ENCODE results near the gene ATP6V0E2.
"Not testable (repeated sequence)": the region's sequence is repeated elsewhere in the genome, so short reads cannot be mapped to it uniquely, and the experiment has no call there.

The ATP6V0E2 gene

DNA sequence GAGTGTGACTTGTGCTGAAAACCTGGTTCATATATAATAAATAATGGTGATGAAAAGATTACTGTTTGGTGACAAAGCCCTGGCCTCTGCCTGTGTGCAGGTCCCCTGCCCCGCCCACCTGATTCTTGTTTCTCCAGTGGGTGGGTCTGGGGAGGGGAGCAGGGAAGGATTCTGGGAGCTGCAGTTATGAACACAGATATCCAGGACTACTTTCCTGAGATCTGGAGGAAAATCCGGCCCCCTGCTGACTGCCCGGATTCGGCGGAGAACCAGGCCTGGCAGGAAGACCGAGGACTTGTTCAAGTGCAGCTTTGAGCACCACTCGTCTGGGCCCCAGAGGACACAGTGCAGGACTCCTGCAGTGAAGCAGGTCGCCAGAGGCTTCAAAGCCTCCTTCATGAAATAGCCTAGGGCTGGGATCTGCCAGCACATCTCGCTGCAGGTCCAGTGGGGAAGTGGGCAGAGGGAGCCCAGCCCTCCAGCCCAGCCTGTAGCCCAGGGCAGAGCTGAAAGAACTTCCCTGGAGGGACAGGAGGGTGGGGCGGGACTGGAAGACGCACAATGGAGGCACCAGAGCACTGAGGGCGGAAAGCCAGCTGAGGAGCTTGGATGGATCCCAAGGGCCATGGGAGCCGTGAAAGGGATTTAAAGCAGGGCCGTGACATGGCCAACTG is 7.0 kb downstream of the ATP6V0E2 start:
- DNase-seq: no peak

DNA sequence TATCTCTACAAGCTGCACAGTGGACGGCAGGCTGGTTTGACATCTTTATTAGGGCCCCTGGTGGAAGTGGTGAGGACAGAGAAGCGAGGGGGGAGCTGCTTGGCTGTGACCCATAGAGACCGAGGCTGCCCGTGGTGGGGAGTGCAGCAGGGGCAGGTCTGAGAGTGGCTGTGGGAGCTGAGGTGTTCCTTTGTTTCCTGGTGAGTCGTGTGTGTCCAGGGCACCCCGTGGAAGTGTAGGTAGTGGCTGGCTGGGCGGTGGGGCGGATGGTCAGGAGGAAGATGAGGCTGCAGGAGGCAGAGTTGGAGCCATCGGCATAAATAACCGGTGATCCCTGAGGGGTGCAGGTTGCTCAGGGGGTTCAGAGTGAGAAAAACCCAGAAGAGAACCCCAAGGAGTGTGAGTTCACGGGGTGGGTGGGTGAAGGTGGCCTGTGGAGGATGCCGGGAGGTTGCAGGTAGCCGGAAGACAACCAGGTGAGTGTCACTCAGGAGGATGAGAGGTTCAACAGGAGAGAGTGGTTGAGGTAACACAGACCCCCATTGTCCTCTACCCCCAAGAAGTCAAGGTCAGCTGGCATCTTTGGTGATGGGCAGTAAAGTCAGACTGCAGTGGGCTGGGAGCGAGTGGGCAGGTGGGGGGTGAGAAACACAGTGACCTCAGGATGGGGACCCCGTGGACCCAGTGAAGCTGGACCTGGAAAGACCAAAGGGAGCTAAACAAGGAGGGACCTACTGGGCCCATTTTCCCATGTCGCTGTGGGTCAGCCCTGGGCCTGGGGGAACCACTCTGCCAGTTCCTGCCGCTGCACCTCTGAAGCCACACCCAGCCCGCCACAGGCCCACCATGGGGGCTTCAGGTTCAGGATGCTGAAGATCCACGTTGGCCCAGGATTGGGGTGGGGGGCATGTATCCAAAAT is 7.8 kb downstream of the ATP6V0E2 start:
- no peak for DNase-seq

GRCh38 chr7:149882248-149883047 is 8.7 kb downstream of the ATP6V0E2 start:
- DNase-seq: no peak

DNA sequence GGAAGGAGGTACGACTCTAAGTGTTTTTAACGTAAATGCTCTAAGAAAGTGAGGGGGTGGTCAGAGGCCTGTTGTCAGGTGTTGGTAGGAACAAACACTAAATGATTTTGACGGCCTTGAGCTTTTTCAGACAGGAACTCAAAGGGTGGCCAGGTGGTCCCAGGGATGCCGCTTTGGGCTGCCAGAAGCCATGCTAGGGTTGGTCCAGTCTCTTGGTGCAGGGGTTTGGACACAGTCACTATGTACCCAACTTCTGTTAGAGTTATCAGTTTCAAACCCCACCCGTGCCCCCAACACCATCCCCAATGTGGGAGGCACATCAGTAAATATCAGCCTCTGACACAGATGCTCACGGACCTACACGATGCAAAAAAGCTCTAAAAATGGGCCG is 9.3 kb downstream of the ATP6V0E2 start:
- no peak for DNase-seq

DNA sequence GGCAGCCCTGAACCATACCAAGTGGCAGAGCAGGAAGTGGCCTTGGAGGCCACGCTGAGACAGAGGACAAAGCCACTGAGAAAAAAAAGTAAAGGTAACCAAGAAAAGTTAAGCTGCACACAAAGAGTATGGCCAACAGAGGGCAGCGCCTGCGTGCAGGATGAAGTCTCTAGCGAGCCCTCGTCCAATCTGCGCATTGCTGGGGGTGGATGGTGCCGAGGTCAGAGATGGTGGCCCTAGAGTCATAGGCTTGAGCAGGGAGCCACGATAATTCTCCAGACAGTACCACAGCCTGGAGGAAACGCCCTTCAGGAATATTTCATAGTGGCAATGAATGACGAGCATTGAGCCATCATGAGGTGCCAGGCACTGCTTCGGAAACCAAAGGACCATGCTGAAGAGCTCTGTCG is 9.7 kb downstream of the ATP6V0E2 start:
- DNase-seq: peak; percentile 34

DNA sequence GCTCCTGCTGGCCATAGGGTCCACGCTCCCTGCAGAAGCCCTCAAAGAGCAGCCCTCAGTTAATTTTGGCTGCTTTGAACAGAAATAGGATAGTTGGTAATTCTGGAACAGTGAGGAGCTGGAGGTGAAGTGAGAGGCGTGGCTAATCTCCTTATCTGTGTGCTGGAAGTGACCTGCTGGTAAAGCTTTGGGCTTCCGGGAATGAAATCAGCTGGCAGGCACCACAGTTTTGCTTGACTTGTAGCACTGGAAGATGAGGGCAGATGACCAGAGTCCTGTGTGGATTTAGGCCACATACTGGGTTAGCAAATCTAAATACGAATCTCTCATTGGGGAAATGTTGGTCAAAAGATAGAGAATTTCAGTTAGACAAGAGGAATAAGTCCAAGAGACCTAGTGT is 10.2 kb downstream of the ATP6V0E2 start:
- no peak for DNase-seq

DNA sequence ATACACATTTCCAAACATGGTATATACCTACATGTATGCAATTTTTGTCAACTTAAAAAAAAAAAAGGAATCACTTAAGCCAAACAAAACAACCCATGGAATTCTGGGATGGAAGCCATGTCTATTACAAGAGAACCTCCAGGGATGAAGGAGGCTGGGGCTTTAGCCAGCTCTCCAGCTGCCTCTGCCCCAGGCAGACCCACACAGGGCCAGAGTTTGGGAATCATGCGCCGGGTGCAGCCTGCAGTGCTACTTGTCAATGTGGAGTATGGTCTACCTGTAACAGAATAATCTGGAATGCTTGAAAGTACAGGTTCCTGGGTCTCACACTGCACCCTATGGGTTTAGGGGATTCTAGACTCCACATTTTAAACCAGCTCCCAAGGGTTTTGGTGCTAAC is 10.8 kb downstream of the ATP6V0E2 start:
- no peak for DNase-seq

DNA sequence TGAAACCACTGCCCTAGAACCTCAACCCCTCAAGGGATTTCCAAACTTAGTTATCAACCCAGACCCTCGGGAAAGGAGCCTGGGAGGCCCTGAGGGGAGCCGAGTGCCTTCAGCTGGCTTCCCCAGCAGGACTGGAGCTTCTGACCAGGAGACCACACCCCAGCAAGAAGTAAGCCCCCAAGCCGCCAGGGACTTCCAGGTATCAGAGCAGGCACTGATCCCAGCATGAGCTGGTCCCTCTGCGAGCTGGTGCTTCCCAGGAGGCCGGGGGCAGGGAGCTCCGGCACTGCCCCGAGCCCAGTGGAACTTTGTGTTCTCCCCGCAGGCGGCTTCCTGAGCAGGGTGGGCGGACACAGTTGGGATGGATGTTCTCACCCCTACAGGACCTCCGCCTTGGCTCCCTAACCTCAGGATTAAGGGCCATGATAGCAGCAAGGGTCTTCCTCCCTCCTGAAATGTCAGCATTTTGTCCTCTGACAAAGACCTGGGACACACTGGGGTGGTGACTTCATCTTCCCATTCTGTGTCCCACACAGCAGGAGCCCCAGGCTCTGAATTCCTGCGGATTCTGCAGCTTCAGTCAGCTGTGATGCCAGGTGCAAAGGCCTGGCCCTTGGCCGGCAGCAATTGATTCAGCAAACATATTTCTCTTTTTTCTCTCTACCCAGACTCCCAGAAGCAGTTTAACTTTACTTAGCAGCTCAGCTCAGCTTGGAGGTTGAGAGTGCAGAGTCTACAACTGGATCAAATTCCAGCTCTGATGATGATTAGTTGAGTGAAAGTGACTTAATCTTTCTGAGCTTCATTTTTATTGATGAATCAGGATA is 11.6 kb downstream of the ATP6V0E2 start:
- DNase-seq: no peak

- DNase-seq: no peak
Measured at GRCh38 chr7:149886018-149886415, 12.2 kb downstream of the ATP6V0E2 start.

DNA sequence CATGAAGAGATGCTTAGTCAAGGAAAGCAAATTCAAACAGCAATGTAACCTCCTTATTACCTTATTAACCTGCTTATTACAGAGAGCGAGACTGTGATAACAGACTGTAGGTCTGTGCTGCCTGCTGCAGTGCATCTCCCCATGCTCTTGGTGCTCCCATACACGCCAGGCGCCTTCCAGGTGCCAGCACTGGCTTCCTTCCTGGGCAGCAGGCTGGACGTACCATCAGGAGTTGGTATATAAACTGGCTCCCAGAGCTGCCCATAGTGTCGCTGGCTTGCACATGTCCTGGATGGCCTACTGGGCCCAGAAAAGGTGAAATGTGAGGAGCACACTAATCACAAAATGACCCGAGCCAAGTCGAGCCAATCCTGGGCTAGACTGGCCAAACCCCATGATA is 13.5 kb downstream of the ATP6V0E2 start:
- no peak for DNase-seq

DNA sequence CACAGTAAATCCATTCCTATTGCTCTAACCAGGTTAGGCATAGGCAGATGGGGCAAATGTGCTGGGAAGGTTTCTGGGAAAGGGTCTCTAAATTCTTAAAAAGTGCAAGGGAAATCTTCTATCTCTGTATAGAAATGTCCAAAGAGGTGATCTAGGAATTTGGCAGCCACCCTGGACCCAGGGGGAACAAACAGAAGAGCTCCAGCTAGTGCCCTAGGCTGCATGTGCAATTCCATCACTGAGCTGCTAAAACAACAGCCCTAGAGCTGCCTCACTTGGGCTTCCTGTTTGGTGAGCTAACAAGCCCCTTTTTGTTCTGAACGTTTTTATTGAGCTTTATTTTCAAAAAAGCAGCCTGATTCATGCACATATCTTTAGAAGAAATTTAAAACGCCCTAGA is 16.9 kb downstream of the ATP6V0E2 start:
- not testable (repeated sequence) for DNase-seq

GRCh38 chr7:149894957-149895356 is 21.2 kb downstream of the ATP6V0E2 start:
- DNase-seq: not testable (repeated sequence)

DNA sequence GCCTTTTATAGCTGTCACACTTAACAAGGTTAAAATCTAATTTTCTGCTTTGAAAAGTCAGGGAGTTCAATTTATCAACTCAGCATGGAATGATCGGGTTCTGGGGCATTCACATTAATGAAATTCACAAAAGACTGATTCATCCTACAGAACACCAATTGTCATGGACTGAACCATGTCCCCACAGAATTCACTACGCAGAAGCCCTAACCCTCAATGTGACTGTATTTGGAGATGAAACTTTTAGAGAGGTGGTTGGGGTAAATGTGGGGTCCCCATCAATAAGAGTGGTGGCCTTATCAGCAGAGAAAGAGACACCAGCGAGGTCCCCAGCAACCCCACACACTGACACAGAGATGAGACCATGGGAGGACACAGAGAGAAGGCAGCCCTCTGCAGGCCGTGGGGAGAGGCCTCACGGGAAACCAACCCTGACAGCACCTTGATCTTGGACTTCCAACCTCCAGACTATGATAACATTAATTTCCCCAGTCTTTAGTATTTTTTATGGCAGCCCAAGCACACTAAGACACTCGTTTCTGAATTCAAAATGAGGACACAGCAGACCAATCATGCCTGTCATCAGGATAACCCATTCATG is 34.1 kb downstream of the ATP6V0E2 start:
- DNase-seq: not testable (repeated sequence)

- DNase-seq: not testable (repeated sequence)
Measured at GRCh38 chr7:149910219-149910618, 36.5 kb downstream of the ATP6V0E2 start.

DNA sequence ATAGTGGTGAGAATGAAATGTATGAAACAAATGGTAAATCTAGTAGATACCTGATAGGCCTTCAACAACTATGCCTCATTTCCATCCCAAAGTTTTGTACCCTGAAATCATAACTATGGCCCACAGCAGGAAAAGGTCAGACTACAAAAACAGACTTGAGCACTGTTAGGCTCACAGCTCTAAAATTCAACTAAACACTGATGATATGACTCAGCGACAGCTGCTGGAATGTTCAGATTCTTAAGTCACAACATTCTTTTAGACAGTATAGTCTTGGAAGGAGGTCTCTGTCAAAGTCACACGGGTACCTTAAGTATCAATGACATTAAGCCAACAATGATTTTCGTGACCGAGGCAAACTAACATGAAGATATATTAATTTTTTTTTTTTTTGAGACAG is 38.4 kb downstream of the ATP6V0E2 start:
- not testable (repeated sequence) for DNase-seq

GRCh38 chr7:149926414-149926813 is 52.6 kb downstream of the ATP6V0E2 start:
- not testable (repeated sequence) for DNase-seq

Data from activated gamma-delta T cell treated with Interleukin-2 at 50 U/mL for 16 hours (primary cell).